SK-N-SH treated with all-trans-retinoic acid at 6 μM for 48 hours (cell line): Measurements from ENCODE around the gene ELMO1.

Experiments used
- ZFP30 ChIP-seq: fragments of 450-650 bp; formaldehyde crosslinking; IDR thresholded peaks from 2 replicates; pipeline ENCODE4 v1.5.0; 2022; ENCODE audit warnings: mild to moderate bottlenecking, moderate library complexity
- ZNF565 ChIP-seq: fragments of 450-650 bp; formaldehyde crosslinking; conservative IDR thresholded peaks from 2 replicates; pipeline ENCODE4 v1.5.0; 2020; ENCODE audit warnings: low read depth, mild to moderate bottlenecking, moderate library complexity

- TF ChIP-seq ZFP30 (no peak), ZNF565 (no peak)
These were observed 486.3 kb downstream of the ELMO1 start for GRCh38 chr7:36962367-36962766.
